K562 (cell line): ENCODE measurements around the gene PTTG1IP. TPM values are rescaled to one million over a fixed set of nuclear protein-coding genes. Genes with fewer than 3 reads are reported as not detected.

Experiments used
- CBX3 ChIP-seq, 2 experiments: IDR thresholded peaks; 1 replicate in 1 of 2; 2 replicates in 1 of 2; pipeline ENCODE4 v1.6.1; 2012; ENCODE audit warnings: inconsistent platforms in 2 of 2, low read length in 2 of 2, borderline replicate concordance in 1 of 2, control low read depth in 1 of 2
- CHD7 ChIP-seq: fragments of 200-600 bp; sonication (generic); IDR thresholded peaks from one replicate; pipeline ENCODE4 v1.6.1; 2012; ENCODE audit warnings: mild to moderate bottlenecking, low read depth, low read length, inconsistent platforms
- HDAC6 ChIP-seq: IDR thresholded peaks from 2 replicates; pipeline ENCODE4 v1.6.1; 2012; ENCODE audit warnings: low read depth, mild to moderate bottlenecking, control low read depth, inconsistent platforms, low read length, moderate library complexity
- ZBTB7A ChIP-seq: IDR thresholded peaks from 2 replicates; pipeline ENCODE4 v1.6.1; 2011; ENCODE audit warnings: low read depth, mild to moderate bottlenecking, low read length, moderate library complexity, borderline replicate concordance; ENCODE audit not compliant: control insufficient read depth
- ZHX1 ChIP-seq: fragments of 150-350 bp; conservative IDR thresholded peaks from 2 replicates; pipeline ENCODE4 v1.6.1; 2014; ENCODE audit warnings: low read length
- ZMIZ1 ChIP-seq, 2 experiments: fragments of 150-350 bp in 1 of 2; IDR thresholded peaks; 2 replicates each; pipeline ENCODE4 v1.6.1; 2012 to 2016; ENCODE audit warnings: low read depth in 2 of 2, low read length in 2 of 2, mild to moderate bottlenecking in 1 of 2, moderate library complexity in 1 of 2
- polyA plus RNA-seq, 8 experiments: library from polyadenylated mRNA; depleted of rRNA in 4 of 8; stranded (reverse) in 5 of 8; unstranded in 3 of 8; fragments of >200 nt; fragmentation: Nextera tagmentation in 2 of 8; fragmentation: Illumina TruSeq in 1 of 8; extraction: Ambion mirVana in 2 of 8; extraction: Trizol in 1 of 8; gene quantifications; 2 replicates each; pipeline versions ENCODE4 v1.2.1 to v1.2.3, GENCODE V29; 2011 to 2014; ENCODE audit warnings: inconsistent platforms in 1 of 8, missing spikeins in 1 of 8
- total RNA-seq, 7 experiments: library from RNA; depleted of rRNA in 6 of 7; stranded (reverse); fragments of >200 nt in 6 of 7; fragmentation: Illumina TruSeq in 2 of 7; extraction: Trizol in 2 of 7; gene quantifications; 2 replicates each; pipeline versions ENCODE4 v1.2.1 to v1.2.3, GENCODE V29; 2011 to 2021; ENCODE audit warnings: low replicate concordance in 1 of 7

PTTG1IP gene
- total and polyA plus RNA-seq, 9 of the 15 experiments (the other 6 are each of a cell fraction or from before 2014, with no cell fraction given): 5.0 to 99.3 (median 82.4) TPM

- TF ChIP-seq CHD7 (no peak), HDAC6 (no peak), ZBTB7A (peak; percentile 82; the same call in 1 of the 2 replicates), ZHX1 (no peak), CBX3 (IDR thresholded peaks at IDR 0.05; ENCODE audit: borderline replicate concordance in 1 of 2, low read length in 2 of 2) (no peak), ZMIZ1 (IDR thresholded peaks at IDR 0.05; ENCODE audit: low read depth in 2 of 2, low read length in 2 of 2) (no peak)
Measured at GRCh38 chr21:44817506-44817880, 56.0 kb downstream of the PTTG1IP start (continued).
